Fibroblast of peridontal ligament (primary cell): Measurements from ENCODE around the gene TCEA3.

Experiments
- DNase-seq: peaks from one replicate; pipeline ENCODE4 v3.0.0-alpha.2; 2010; ENCODE audit errors: extremely low read depth

TCEA3 gene

DNA sequence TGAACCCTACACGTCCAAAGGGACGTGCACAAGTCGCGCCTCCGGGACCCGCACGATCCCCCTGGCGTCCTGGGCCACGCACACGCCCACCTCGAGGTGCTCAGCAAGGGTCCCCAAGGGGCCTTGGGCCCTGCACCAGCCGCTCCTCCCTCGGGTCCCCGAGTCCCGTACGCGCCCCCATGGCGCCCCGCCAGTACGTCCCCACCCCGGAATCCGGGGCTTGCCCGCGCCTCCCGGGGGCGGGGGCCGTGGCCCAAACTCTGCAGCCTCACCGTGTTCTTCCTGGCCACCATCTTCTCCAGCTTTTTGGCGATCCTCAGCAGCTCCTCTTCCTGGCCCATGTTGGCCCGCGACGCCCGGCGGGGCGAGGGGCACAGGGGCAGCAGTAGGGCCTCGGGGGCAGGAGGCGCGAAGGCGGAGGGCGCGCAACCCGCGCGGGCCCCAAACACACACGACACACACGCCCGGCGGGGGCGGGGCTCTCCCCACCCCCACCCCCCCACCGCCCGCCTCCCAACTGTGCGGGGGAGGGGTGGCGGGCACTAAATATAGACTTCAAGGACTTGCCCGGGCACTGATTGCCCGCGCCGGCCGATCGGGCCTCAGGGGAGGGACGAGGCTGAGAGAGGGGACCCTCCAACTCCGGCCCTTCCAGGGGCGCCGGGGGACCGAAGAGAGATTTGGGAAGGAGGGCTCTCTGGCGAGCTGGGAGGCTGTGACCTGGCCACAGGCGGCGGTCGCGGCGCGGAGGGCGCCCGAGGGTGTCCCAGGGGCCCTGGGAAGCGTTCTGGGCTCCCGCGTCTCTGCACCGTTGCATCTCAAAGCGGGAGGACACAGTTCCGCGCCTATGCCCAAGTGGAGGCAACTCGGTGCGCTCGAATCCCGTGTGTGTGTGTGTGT is at the start of gene TCEA3:
Gene TCEA3, minus strand, starts transcription at position 456 of the 900 bp plus-strand sequence. Its CDS starts 115 bp downstream, at position 341.
- peak; percentile 39 for DNase-seq

DNA sequence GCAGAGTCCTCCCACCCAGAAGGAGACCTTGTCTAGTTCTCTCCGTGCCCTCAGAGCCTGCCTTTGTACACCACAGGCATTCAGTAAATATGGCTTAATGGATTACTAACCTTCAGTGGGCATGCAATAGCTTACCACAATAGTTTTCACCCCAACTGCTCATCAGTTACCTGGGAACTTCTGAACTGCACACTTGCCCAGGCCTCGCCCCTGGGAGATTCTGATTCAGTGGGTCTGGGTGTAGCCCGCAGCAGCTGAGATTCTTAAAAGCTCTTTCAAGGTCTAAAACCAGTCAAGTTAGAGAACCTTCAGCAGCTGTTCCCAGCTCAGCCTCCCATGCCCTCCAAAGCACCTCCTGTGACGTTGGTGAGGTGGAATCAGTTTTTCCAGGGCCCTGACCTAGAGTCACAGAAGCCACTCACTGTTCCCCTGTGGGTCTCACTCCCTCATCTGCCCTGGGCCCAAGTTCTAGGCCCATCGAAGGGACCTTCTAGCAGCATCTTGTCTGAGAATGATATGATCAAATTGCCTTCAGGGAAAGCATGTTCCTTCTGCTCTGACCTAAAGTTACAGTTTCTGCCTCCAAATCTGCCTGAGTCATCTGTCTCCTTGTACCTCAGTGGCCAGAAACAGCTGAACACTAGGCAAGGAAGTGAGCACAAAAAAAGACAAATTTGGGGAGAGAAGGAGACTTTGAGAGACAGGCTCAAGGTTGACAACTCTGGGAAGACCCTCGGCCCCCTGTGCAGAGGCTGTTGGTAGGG is 48.7 kb upstream of the TCEA3 start:
- peak; percentile 38 for DNase-seq

DNA sequence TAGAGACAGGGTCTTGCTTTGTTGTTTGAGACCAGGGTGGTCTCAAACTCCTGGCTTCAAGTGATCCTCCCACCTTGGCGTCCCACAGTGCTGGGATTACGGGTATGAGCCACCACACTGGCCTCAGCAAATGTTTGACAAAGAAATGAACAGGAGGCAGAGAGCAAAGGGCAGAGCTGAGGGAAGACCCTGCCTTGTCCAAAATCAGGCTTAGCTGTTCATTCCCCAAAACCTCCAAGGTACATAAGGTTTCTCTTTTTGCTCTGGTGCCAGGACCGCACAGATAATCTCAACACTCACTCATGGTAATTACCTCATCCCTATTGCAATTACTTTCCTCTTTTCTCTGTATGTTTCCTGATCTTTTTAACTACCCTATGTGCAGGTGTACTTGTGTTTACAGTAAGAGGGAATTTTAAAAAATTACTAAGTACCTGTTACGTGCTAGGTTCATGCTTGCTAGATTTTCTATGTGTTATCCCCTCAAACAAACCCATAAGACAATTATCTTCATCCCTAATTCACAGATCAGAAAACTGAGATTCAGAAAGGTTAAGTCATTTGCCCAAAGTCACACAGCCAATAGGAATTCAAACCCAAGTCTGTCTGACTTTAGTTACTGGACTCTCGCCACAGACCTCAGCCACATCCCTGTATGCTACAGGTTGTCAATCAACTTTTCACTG is 47.9 kb upstream of the TCEA3 start:
- no peak for DNase-seq

DNA sequence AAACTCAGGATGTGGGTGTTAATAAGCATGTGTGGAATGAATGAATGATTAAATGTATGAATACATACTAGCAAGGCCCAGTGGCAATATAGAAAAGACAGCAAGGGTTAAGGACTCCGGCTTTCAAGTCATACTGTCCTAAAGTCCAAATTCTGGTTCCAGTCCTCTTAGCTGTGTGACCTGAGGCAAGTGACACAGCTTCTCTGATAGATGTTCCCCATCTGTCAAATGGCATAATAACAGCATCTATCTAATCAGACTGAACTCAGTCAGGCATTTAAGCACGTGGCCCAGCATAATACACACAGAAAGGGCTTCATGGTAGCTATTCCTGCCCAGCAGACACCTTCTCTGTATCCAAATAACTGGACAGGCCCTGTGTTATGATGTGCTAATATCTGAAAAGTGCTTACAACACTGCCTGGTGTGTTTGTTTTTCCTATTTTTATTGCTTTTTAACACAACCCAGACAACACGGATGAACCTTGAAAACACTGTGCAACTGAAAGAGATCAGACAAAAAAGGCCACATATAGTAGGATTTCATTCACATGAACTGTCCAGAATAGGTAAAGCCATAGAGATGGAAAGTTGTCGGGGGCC is 47.0 kb upstream of the TCEA3 start:
- no peak for DNase-seq

DNA sequence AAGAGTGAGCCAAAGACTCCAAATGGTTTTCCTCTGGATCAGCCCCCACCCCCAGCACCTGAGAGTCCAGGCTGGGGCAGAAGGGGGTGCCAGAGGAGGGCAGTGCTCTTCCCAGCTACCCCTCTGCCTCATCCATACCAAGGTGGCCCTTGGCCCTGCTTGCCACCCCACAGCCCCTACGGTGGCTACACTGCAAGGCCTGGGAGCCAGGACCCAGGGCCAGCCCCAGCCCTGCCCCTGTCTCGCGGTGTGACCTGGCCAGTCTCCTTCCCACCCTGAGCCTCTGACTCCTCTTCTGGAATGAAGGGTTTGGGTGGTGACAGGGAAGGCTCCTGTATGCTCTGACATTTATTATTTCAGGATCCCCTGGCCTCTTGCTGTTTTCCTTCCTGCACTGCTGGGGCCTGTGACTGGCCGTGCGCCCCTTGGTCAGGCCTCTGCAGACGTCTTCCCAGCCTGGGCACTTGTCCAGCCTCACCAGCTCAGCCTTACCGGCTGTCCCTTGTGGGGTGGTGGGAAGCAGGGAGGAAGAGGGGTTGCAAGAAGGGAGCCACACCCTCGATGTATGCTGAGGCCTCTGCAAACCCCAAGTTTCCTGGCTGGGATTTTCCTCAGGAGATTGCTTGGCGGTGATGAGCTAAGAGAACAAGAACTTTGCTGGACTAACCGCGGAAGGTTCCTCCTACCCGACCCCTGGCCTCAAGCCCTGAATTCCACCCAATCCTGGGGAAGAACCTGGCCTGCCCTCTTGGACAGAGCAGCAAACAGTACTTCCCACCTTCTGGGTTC is 45.9 kb upstream of the TCEA3 start:
- DNase-seq = peak; percentile 65

DNA sequence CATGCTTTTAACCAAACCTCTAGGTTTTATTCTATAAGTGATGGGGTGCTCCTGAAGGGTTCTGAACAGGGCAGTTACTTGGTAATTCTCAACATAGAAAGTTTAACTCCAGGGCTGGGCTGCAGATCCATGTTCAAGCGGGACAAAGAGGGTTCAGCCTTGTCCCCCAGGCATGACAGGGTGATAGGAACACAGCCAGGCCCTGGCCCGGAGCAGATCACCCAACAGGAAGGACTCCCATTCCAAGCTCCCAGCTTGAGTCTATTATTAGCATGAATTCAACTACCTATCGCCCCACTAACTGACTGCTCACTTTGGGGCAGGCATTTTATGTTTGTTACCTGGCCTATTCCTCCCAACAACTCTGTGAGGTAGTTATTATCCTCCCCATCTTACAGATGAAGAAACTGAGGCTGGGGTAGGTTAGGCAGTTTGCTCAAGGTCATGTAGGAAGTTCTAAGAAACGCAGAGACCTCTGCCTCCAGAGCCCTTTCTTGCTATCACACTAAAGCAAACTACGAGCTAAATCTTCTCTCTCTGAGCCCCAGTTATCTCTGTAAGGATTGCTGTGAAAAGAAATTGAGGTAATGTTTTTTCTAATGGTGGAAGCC is 44.9 kb upstream of the TCEA3 start:
- no peak for DNase-seq

DNA sequence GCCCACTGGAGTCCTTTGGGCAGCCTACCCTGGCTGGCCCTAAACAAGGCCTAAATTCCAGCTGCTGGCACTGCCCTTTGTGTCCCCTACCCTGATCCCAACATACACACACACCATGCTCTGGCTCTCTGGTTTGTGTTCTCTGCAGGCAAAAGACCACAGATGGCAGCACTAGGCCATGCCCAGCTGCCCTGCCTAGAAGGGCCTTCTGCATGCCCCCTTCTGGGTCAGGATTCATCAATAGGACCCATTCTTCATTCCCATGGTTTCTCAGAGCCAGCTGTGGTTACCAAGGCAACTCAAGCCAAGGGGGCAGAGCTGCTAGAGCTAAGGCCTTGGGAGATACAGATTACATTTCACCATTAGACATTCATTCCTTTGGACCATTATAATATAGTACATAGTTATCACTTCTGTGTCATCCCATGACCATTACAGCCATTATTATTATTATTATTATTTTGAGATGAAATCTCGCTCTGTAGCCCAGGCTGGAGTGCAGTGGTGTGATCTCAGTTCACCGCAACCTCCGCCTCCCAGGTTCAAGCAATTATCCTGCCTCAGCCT is 42.0 kb upstream of the TCEA3 start:
- no peak for DNase-seq

DNA sequence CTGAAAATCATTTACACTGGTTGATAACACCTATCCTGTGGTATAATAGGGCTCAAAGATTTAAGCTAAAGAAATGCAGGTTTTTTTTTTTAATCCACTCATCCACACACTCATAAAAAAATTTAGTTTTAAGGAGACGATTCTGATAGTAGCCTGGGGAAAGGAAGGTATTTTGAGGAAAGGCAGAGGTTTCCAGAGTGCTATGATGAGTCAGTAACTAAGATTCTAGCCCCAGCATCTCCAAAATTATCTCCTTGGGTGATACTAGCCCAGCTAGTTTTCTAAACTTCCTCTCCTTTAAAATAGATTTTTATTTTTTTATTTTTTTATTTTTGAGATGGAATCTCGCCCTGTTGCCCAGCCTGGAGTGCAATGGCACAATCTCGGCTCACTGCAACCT is 38.7 kb upstream of the TCEA3 start:
- no peak for DNase-seq

DNA sequence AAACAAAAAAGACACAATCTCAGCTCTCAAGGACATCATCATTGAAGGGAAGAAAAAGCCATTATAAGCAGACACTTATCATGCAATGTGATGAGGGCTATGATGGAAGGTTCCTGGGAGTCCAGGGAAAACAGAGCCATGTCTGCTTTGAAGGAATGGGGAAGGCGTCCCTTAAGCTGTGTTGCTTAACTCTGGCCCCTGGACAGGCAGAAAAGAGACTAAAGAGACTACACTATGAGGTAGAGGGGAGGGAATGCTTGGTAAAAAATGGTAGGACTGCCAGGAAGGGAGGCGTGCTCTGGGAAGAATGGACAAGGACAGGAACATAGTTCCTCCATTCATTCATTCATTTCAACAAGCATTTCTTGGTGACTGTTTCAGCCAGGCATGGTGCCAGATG is 38.2 kb upstream of the TCEA3 start:
- DNase-seq = no peak

DNA sequence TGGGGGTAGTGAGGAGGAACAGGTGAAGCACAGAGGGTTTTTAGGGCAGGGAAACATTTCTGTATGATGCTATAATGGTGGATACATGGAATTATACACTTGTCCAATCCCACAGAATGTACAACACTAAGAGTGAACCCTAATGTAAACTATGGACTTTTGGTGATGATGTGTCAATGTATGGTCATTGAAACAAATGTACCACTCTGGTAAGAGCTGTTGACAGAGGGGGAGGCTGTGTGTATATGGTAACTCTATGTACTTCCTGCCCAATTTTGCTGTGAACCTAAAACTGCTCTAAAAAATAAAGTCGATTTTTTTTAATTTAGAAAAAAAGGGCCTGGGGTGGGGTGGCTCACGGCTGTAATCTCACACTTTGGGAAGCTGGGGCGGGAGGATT is 36.5 kb upstream of the TCEA3 start:
- no peak for DNase-seq

DNA sequence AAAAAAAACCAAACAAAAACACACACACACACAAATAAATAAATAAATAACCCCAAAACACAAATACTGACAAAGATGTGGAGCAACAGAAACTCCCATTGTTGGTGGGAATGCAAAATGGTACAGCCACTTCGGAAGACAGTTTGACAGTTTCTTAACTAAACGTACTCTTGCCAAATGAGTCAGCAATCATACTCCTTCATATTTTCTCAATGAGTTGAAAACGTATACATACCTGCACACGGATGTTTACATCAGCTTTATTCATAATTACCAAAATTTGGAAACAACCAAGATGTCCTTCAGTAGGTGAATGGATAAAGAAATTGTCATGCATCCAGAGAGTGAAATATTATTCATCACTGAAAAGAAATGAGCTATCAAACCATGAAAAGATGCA is 36.0 kb upstream of the TCEA3 start:
- no peak for DNase-seq

DNA sequence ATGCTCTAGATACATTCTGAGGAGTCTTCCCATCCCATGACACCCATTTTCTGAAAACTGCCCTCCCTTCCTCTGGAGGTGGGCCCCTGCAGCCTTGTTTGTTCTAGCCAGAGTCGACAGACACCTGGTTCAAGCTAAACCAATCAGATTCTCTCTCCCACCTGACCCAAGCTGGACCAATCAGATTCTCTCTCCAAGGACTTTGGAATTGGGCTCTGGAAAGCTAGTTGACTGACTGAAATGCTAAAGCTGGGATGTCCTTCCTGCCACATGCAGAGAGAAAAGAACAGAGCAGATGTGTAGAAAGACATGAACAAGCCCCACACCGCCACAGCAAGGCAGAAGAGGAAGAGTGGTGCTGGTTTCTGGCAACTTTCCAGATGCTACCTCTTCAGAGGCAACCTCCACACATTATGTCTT is 34.8 kb upstream of the TCEA3 start:
- no peak for DNase-seq

DNA sequence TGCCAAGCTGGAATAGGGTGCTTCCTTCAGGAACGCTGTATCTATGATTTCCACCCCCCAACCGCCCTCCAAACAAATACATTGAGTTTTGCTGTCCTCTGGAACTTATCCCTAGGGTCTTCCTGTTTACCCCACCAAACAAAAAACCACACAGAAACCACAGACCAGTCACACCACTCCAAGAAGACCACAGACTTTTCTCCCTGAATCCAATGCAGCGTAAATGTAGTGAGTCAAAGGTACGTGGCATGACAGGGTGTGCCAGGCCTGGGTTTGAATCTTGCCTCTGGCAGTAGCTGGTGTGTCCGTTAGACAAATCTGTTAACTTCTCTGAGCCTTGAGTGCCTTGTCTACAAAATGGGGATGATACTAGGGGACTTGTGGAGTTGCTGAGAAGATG is 31.7 kb upstream of the TCEA3 start:
- DNase-seq = peak; percentile 32

DNA sequence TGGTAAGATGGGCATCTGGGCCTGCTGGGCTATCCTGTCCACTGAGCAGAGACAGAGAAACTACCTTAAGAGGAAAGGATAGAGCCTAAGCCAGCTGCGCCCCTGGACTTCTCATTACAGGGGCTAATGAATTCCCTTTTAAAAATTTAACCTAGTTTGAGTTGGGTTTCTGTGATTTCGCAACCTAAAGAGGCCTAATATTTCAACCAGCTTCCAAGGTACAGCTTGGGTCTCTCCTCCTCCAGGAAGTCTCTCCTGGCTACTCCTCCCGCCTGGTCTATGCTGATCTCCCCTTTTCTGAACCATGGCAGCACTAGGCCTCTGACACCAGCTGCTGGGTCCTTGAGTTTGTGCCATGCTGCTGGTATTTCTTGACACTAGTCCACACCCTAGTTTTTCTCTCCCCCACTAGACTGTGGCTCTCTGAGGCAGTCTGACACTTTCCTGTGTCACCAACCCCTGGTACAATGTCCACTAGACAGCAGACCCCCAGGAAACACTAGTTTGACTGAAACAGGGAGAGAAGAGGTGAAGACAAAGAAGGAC is 29.0 kb upstream of the TCEA3 start:
- DNase-seq = no peak

DNA sequence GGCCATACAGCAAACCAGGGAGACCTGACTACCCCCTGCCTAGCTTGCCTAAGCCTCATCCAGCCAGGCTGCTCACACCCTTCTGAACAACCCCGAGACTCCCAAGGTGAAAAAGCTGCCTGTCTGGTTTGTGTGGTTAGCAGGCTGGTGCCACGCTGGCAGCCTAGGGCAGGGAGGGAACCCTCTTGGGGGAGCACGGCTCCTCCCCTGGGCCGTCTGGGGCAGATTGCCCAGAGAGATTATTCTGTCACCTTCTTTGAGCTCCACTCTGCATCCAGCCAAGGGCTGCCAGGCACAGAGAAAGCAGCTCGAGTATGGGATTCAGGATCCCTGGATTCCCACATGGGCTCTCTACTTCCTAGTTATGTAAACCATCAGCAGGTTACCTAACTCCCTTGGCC is 27.5 kb upstream of the TCEA3 start:
- DNase-seq = peak; percentile 27

DNA sequence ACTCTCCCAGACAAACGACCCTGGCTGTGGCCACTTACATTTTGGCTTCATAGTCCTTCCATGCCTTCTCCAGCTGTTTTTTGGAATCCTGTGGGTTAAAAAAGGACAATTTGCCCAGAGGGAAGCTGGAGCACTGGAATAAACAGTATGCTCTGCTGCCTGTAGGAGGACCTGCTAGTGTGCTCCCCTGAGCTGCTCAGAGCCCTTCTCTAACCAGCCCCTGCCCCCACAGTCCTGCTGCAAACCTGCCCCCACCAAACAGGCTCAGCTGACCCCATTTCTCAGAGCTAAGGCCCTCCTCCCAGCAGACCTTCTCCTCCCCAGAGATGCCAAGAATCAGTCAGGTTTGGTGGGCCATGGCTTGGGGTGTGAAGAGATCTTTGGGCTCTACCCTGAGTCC is 26.9 kb upstream of the TCEA3 start:
- DNase-seq = peak; percentile 17

DNA sequence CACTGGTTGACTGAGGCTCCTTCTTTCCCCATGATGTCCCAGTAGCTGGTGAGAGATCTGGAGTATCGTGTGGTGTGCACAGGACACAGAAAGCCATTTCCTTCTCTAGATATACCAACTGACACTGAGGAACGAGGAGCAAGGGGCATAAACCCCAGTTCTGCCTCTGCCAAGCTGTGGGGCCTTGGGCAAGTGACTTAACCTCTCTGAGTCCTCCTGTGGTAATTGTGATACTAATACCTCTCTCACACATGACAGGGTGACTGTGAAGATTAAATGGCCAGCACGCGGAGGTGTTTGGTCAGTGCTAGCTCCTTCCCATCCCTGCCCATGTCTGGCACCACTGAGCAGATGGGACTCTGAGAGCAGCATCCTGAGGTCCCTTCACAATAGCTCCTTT is 26.3 kb upstream of the TCEA3 start:
- DNase-seq = no peak

DNA sequence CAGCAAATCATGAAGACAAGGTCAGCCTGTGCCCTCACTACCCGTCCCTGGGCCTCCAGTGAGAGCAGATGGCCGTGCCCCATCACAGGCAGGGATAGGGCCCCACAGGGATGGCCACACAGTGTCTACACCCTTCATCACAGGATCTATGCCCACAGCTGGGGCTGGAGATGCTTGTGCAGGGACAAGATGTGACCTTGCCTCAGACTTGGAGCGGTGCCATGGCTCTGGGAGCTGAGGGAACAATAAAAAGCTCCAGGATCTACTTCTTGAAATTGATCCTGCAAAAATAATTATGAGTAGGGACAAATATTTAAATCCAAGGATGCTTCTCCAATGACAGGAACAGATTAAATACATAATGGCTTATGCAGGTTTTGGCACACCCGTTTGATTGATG is 25.4 kb upstream of the TCEA3 start:
- DNase-seq = no peak

DNA sequence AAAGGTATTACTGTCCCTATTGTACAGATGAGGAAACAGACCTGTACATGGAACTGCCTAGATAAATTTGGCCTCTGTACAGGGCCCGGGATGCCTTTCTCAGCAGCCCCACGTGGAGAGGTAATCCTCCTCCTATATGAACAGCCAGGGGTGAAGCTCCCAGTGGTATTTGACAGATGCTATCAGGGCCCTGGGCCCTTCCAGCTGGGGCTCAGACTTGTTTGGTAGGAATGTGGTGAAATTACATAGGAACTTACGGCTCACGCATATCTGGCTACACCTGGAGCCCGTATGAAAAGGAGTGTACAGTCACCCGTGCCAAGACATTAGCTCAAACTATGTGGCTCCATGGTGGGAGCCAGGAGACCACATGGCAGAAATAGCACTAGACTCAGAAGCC is 24.8 kb upstream of the TCEA3 start:
- no peak for DNase-seq

DNA sequence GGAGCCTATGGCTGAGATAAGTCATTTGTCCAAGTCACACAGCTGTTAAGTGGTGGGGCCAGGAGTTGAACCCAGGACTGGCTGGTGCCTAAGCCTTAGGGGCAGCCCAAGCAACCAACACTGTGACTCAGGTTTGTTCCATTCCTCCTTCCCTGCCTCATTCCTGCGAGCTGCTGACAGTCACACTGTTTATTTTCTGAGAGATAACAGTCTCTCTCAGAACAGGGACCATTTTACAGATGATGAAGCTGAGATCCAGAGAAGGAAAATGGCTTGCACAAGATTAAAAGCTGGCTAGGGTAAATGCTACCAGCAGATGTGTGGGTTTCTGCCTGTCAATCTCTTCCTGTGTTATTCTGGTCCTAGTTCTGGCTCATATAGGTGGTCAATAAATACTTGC is 24.3 kb upstream of the TCEA3 start:
- DNase-seq = no peak
